ENCODE data around the gene DUSP6.
"Not testable (repeated sequence)": the region's sequence is repeated elsewhere in the genome, so short reads cannot be mapped to it uniquely, and the experiment has no call there.

Gene DUSP6

GRCh38 chr12:89350630-89351488 lies 1.4 kb downstream of the DUSP6 start:
- DNase-seq: peak; percentile 32

DNA sequence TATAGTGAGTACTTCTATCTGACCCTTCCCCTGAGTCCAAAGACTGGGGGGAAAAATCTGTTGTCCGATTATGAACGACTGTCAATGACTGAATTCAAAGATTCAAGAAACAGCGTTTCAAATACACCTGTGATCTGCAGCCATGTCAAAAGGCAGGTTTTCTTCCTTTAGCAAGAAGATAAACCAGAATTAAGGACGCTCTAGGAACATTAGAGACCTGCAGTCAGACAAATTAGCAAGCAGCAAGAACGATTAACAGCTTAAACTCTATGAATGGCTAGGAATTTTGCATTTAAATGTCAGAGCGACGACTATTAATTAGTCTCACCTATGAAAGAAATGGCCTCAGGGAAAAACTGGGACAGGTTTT lies 2.1 kb downstream of the DUSP6 start:
- no peak for DNase-seq

- DNase-seq: no peak
Observed at GRCh38 chr12:89349814-89350213, 2.5 kb downstream of the DUSP6 start.

- DNase-seq: no peak
Observed at GRCh38 chr12:89348894-89349699, 3.2 kb downstream of the DUSP6 start.

- DNase-seq: no peak
Observed at GRCh38 chr12:89347325-89347829, 4.9 kb downstream of the DUSP6 start.

DNA sequence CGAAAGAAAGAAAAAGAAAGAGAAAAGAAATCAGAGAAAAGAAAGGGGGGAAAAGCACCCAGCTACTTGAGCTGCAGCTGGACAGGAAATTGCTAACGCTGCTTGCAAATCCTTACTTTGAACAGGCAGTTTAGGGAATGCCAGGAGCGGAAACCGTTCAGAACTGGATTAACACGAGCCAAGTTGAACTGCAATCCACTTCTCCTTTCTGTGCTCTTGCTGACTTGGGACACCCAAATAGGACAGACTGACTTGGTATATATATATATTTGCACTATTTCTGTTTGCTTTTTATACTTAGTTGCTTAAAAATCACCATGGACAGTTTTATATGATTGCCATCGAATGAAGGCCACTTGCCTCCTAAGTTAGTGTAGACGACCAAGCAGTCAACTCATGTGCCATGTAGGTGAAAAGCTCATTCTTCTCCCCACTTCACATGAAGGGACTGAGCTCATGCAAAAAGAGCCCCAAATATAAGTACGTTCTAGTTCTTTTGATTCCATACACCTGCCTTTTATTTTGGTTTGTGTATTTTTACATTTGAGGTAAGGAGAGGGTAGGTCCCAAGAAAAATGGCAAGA lies 5.5 kb downstream of the DUSP6 start:
- no peak for DNase-seq

GRCh38 chr12:89345830-89346740 lies 6.2 kb downstream of the DUSP6 start:
- peak; percentile 34 for DNase-seq

DNA sequence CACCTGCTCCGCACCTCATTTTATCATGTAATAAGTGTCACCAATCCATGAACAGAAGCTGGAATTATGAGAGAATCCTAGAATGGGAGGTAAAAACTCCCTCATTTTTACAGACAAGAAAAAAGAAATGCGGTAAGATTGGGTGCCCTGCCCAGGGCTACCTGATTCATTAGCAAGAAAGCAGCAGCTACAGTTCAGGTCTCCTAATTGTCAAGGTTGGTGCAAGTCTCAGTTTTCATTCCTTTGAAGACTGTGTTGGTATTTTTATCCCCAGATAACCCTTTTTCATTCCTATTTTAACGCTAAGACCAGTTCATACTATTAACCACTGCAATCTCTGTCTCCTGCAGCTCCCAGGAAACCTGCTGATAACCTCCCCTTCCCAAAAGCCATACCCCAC lies 6.9 kb downstream of the DUSP6 start:
- no peak for DNase-seq

GRCh38 chr12:89344862-89345202 lies 7.5 kb downstream of the DUSP6 start:
- no peak for DNase-seq

- no peak for DNase-seq
Observed at GRCh38 chr12:89344043-89344861, 8.0 kb downstream of the DUSP6 start.

DNA sequence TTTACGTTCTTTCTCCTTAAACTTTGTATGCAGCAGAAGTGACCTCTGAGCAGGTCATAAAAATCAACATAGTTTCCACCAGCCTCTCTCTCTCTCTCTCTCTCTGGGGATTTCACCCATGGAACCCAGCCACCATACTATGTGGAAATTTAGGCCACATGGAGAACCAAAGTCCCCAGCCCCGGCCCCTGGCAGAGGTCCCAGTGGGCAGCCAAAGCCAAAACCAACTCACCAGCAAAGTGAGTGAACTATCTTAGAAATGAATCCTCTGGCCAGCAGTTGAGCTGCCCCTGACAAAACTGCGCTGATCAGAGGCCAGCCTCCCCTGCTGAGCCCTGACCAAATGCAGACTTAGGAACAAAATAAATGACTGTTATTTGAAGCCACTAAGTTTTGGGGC lies 9.2 kb downstream of the DUSP6 start:
- DNase-seq: no peak

DNA sequence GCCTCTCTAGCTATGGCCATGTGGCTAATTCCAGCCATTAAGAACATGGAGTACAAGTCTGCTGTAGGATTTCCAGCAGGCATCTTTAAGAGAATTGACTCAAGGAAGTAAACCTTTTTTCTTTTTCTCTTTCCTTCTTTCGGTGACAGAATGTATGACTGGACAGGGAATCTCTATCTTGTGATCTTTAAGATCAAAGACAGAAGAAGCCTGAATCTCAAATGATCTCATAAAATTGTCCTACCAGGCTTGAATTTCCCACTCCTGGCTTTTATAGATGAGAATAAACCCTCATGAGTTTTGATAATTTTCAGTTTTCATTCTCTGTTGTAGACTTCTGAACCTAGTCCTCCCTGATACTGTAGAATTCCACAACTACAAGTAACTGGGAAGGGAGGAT lies 11.4 kb downstream of the DUSP6 start:
- no peak for DNase-seq

GRCh38 chr12:89339526-89339925 lies 12.8 kb downstream of the DUSP6 start:
- DNase-seq: no peak

GRCh38 chr12:89337136-89337535 lies 15.2 kb downstream of the DUSP6 start:
- not testable (repeated sequence) for DNase-seq

DNA sequence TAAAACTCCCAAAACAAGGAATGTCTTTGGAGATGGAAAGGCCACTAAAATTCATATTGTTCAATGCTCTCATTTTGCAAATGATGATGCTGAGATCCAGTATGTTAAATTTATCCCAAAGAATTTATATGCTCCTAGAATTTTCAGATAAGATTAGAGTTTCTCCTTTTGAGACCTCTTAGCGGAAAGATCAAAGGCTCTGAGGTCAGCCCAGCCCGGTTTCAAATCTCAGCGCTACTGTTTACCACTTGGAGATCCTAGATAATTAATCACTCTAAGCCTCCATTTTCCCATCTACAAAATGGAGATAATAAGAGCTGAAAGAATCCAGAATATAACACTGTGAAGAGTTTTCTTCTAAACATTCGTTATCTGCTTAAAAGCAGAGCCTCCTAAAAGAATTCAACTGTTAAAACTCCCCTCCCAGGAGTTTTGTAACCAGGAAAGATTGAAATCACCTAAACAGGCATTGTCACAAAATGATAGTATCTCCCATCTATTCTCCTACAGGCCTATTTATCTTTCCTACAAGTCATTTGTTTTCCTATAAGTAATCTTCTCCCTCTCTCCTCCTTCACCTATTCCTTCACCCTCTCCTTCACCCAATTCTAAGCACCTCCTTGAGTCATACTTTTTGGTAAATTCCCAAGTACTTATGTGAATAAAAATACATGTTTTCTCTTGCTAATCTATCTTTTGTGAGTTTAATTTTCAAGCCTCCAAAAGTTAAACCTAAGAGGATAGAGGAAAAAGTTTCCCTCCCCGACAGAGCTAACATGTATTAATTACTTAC lies 16.7 kb downstream of the DUSP6 start:
- DNase-seq: no peak

- no peak for DNase-seq
Observed at GRCh38 chr12:89334548-89335169, 17.6 kb downstream of the DUSP6 start.

DNA sequence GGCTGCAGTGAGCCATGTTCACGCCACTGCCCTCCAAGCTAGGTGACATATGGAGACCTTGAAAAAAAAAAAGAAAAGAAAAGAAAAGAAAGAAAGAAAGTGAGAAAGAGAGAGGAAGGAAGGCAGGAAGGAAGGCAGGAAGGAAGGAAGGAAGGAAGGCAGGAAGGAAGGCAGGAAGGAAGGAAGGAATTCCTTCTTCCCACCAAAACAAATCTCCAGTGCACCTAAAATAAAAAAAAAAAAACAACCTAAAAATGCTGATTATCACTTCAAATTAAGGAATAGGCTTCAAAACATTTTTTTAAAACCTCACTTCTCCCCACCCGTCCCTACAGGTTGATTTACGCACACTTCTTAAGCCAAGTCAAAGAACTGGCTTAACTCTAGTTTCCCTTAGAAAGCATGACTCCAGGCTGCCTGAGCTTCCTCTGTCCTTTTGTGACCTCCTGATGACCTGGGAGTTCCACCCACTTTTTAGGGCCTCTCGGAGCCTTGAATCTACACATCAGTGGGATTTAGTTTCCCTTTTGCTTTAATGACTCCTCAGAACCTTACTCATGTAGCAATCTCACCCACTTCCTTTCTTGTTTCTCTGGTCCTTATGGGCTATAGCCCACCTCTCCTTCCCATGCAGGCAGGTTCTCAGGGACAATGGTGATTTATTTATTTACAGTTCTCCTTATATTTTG lies 18.6 kb downstream of the DUSP6 start:
- no peak for DNase-seq

DNA sequence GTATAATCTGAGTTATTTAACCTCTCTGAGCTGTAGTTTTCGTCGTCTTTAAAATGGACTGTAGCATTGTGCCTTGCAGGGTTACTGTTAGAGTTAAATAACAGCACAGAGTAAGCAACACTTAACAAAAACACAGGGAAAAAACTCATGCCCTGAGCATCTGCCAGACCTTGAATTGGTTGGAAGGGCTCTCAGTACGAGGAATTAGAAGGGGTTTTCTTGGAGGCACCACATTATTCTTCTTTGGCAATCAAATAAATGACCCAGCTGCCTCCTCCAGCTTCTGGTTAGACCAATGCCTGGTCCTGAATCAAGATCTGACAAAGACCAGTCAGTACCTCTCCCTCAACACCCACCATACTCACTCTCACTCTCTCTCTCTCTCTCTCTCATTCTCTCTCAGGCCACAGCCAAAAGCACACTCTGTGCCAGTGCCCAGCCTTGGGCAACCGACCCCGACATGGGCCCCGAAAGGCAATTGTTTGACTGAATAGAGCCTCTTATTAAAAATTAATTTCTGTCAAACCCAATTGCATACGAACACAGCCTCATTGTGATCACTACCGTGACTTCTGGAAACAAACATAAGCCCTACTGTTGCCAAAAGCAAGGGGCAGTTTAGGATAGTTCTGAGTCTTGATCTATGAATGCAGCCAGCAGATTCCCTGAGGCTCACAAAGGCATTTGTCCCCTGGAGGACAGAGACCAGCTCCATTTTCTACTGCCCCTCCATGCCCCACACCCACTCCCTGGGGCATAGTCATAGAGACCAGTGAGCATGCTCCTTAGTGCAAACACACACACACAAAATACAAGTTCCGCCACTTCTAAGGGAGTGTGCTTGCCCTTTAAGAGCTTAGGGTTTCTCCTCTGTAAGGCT lies 23.9 kb downstream of the DUSP6 start:
- no peak for DNase-seq

All from CD4-positive, alpha-beta T cell treated with Interleukin-6 for 4 hours (primary cell).